Lung microvascular endothelial cell (primary cell): Measurements from ENCODE around the gene KCTD6. TPM values are rescaled to one million over a fixed set of nuclear protein-coding genes. Genes with fewer than 3 reads are reported as not detected.
"Not testable (repeated sequence)": the region's sequence is repeated elsewhere in the genome, so short reads cannot be mapped to it uniquely, and the experiment has no call there.

Experiments
- DNase-seq, 2 donors: peaks; one replicate each; pipeline versions ENCODE4 v3.0.0 to v3.0.0-alpha.2; 2010; ENCODE audit warnings: low read depth in 2 of 2
- total RNA-seq: library from RNA; depleted of rRNA; stranded (reverse); fragments of >200 nt; gene quantifications from 2 replicates; pipeline ENCODE4 v1.2.1, GENCODE V29; 2014

Gene KCTD6
- total RNA-seq, 1 donor from 2014 or later: 6.7 TPM

DNA sequence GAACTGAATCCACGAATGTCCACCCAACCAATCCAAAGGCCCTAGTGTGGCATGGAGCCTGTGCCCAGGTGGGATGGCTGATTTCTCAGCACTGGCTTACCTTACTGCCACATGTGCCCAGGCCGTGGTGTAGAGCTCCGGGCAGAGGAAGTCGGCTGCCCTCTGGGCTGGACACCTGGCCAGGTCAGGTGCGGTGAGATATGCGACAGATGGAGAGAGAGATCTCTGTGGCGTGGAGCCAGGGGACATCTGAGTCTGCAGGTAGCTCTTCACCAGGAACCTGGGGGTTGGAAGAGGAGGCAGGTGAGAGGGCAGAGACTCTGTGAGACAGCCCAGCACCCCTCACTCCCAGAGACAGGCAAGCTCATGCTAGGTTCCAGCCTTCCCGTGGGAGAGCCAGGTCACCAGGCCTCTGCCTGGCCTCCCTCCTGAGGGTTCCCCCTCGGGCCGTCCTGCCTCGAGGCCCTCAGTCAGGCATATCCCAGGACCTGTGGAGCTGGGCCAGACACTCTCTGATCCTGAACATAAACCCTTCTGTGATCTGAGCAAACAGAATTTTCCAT, 32.5 kb downstream of the KCTD6 start:
- DNase-seq: no peak

DNA sequence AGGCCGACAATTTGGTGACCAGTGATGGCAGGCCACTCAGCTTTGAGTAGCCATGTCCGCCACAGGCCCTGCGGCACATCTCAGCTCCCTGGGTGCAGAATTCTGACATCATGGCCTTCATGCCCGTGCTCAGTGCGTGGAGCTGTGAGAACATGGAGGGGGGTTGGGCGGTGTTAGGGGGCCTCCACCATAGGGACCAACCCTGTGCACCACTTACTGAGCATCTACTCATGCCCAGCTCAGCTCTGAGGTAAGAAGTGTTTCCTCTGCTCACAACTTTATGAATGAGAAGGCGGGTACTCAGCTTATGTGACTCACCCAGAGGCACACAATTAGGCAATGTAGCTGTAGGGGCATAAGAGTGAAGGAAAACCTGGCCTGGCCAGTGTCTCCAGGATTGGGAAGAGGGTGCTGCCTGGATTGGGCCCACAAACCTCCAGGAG, 34.6 kb downstream of the KCTD6 start:
- peak; percentile 32 to 89 for DNase-seq

DNA sequence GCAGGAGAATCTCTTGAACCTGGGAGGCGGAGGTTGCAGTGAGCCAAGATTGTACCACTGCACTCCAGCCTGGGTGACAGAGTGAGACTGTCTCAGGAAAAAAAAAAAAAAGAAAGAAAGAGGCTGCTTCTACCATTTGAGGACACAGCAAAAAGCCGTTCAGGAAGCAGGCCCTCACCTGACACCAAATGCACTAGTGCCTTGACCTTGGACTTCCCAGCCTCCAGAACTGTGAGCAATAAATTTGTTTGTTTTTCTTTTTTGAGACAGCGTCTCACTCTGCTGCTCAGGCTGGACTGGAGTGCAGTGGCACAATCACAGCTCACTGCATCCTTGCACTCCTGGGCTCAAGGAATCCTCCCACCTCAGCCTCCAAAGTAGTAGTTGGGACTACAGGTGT, 35.5 kb downstream of the KCTD6 start:
- DNase-seq: not testable (repeated sequence)

- peak; percentile 38 to 73 for DNase-seq
Measured at GRCh38 chr3:58528629-58529028, 36.7 kb downstream of the KCTD6 start.

- DNase-seq: peak in 1 of 2 donors; percentile 30
Measured at GRCh38 chr3:58529516-58530353, 37.8 kb downstream of the KCTD6 start.

GRCh38 chr3:58530354-58530865, 38.5 kb downstream of the KCTD6 start:
- no peak for DNase-seq

GRCh38 chr3:58531555-58531954, 39.7 kb downstream of the KCTD6 start:
- no peak for DNase-seq

DNA sequence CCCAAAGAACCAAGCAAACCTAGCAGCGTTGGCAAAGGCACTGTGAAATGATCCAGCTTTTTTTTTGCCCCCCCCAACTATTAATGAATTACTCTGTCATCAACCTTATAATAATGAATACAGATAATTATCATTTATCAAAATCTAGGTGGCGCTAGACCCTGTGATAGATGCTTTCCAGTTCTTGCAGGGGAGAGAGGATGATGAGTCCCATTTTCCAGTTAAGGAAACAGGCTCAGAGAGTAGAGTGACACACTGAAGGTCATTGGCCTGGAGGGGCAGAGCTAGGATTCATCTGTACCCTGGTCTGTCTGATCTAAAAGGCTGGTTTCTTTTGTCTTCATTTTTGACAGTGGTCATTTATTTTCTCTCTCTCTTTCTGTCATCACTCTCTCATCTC, 40.1 kb downstream of the KCTD6 start:
- DNase-seq: peak; percentile 27 to 67

GRCh38 chr3:58532794-58533220, 40.9 kb downstream of the KCTD6 start:
- DNase-seq: peak; percentile 68 to 73

DNA sequence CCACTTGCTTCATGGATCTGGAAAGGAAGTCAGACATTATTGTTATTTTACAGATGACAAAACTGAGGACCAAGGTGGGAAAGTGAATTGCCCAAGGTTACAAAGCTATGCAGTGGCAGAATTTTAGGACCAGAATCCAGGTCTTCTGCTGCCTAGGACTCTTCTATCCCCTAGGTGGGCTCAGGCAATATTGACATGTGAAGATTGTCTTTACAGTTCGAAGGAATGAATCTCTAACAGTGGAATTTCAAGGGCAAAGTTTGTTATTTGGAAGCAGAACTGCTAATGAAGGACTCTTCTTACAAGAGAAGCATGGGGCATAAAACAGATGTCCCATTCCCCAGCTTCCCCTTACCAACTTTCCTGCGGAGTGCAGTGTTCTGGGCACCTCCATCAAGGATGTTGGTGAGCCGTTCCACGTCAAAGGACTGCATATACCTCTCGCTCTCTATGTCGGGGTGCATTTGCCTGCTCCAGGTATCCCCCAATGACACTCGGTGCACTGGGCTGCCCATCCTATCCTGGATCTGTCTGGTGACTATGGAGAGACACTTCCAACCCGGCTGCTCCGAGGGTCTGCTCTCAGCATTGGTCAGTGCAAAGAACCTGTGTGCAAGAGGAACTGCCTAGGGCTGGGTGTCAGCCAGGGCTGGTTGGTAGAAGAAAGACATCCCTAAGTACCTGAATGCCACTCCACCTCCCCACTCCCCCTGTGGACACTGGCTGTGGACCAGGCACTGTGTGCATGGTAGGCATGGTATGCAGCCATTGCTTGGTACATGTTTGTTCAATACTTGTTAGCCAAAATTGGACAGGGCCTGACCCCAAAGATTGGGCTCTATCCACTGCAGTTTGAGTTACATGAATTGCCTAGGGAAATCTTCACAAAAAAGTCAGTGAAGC, 42.9 kb downstream of the KCTD6 start:
- DNase-seq: no peak

- peak in 1 of 2 donors; percentile 60 for DNase-seq
Measured at GRCh38 chr3:58535531-58536500, 43.9 kb downstream of the KCTD6 start.

- DNase-seq: peak in 1 of 2 donors; percentile 49
Measured at GRCh38 chr3:58536501-58537411, 44.9 kb downstream of the KCTD6 start, which contains the start of gene ACOX2. Gene ACOX2 (minus strand): TSS chr3:58537190. CDS start chr3:58535106, 2,084 bp downstream.

- no peak for DNase-seq
Measured at GRCh38 chr3:58537412-58538301, 45.8 kb downstream of the KCTD6 start.

GRCh38 chr3:58539626-58540025, 47.7 kb downstream of the KCTD6 start:
- no peak for DNase-seq

- DNase-seq: no peak
Measured at GRCh38 chr3:58540176-58540858, 48.4 kb downstream of the KCTD6 start.

- DNase-seq: no peak
Measured at GRCh38 chr3:58544541-58544940, 52.6 kb downstream of the KCTD6 start.

GRCh38 chr3:58551636-58552180, 59.8 kb downstream of the KCTD6 start:
- no peak for DNase-seq
